SU-DHL-6 (cell line): ENCODE results near the gene MFNG.

ENCODE experiments used
- H2AFZ ChIP-seq: fragments of 200-600 bp; sonication (generic); 2 replicates; pipeline ENCODE4 v1.6.1; 2014; ENCODE audit warnings: low read depth, mild to moderate bottlenecking, moderate library complexity, mixed read lengths, antibody characterized with exemption, low read length; ENCODE audit not compliant: severe bottlenecking
- H3F3A ChIP-seq: fragments of 200-600 bp; shearing (Covaris generic); 2 replicates; pipeline ENCODE4 v1.6.0; 2016; ENCODE audit warnings: antibody characterized with exemption, mild to moderate bottlenecking; ENCODE audit not compliant: insufficient read depth
- H3K27ac ChIP-seq: fragments of 200-600 bp; sonication (generic); 2 replicates; pipeline ENCODE4 v1.5.1; 2016; ENCODE audit warnings: low read depth, mild to moderate bottlenecking, low read length, moderate library complexity, mixed read lengths
- H3K27me3 ChIP-seq: fragments of 200-600 bp; sonication (generic), shearing (Covaris generic); 2 replicates; pipeline ENCODE4 v1.6.0; 2014; ENCODE audit warnings: mild to moderate bottlenecking, low read length
- H3K36me3 ChIP-seq: fragments of 200-600 bp; sonication (generic); 2 replicates; pipeline ENCODE4 v1.6.1; 2014; ENCODE audit warnings: mild to moderate bottlenecking, low read length, mixed read lengths
- H3K4me2 ChIP-seq: fragments of 300-600, 200-600 bp; shearing (Covaris generic), sonication (generic); 2 replicates; pipeline ENCODE4 v1.6.0; 2014; ENCODE audit warnings: low read length, low read depth, mild to moderate bottlenecking; ENCODE audit not compliant: poor library complexity, severe bottlenecking
- H3K4me3 ChIP-seq: fragments of 200-600 bp; sonication (generic); 2 replicates; pipeline ENCODE4 v1.5.1; 2014; ENCODE audit warnings: antibody characterized with exemption, low read length, mild to moderate bottlenecking, mixed read lengths; ENCODE audit not compliant: insufficient read depth, poor library complexity, severe bottlenecking
- H3K79me2 ChIP-seq: fragments of 200-600 bp; sonication (generic); 2 replicates; pipeline ENCODE4 v1.6.1; 2014; ENCODE audit warnings: mild to moderate bottlenecking, low read length, moderate library complexity; ENCODE audit not compliant: insufficient read depth
- H3K9ac ChIP-seq: fragments of 200-600 bp; sonication (generic); 2 replicates; pipeline ENCODE4 v1.7.0; 2014; ENCODE audit warnings: mild to moderate bottlenecking, low read length
- H3K9me2 ChIP-seq: fragments of 200-600 bp; sonication (generic); replicated peaks from 2 replicates; pipeline ENCODE4 v1.6.1; 2014; ENCODE audit warnings: low read length; ENCODE audit not compliant: insufficient read depth
- H3K9me3 ChIP-seq: fragments of 200-600 bp; sonication (generic); 2 replicates; pipeline ENCODE4 v1.6.1; 2014; ENCODE audit warnings: low read length, mixed read lengths; ENCODE audit not compliant: insufficient read depth
- H4K20me1 ChIP-seq: fragments of 200-600 bp; sonication (generic); 2 replicates; pipeline ENCODE4 v1.6.1; 2014; ENCODE audit warnings: low read depth, mild to moderate bottlenecking, antibody characterized with exemption, low read length, moderate library complexity, mixed read lengths
- CTCF ChIP-seq: fragments of 200-600 bp; sonication (generic); IDR thresholded peaks from one replicate; pipeline ENCODE4 v1.5.1; 2017; ENCODE audit warnings: antibody characterized with exemption, mild to moderate bottlenecking, low read length, moderate library complexity; ENCODE audit not compliant: insufficient read depth, poor library complexity, severe bottlenecking
- EZH2phosphoT487 ChIP-seq: fragments of 200-600 bp; sonication (generic), shearing (Covaris generic); conservative IDR thresholded peaks from 2 replicates; pipeline ENCODE4 v1.6.1; 2018; ENCODE audit warnings: mild to moderate bottlenecking, antibody characterized with exemption, low read length, moderate library complexity, mixed read lengths

The MFNG gene

GRCh38 chr22:37426706-37427134 lies 59.5 kb downstream of the MFNG start:
- Histone ChIP-seq H3K27ac (no peak overlapping the region), H3K36me3 (no peaks in the 10 kb centered on the region), H3K9me2 (no peaks in the 10 kb centered on the region), H4K20me1 (no peaks in the 10 kb centered on the region), H2AFZ (no peak overlapping the region), H3F3A (no peaks in the 10 kb centered on the region), H3K4me2 (no peak overlapping the region), H3K9ac (no peak overlapping the region), H3K79me2 (no peaks in the 10 kb centered on the region), H3K9me3 (no peaks in the 10 kb centered on the region), H3K4me3 (no peak overlapping the region), H3K27me3 (no peaks in the 10 kb centered on the region)
- TF ChIP-seq CTCF (no peak), EZH2phosphoT487 (no peak)

DNA sequence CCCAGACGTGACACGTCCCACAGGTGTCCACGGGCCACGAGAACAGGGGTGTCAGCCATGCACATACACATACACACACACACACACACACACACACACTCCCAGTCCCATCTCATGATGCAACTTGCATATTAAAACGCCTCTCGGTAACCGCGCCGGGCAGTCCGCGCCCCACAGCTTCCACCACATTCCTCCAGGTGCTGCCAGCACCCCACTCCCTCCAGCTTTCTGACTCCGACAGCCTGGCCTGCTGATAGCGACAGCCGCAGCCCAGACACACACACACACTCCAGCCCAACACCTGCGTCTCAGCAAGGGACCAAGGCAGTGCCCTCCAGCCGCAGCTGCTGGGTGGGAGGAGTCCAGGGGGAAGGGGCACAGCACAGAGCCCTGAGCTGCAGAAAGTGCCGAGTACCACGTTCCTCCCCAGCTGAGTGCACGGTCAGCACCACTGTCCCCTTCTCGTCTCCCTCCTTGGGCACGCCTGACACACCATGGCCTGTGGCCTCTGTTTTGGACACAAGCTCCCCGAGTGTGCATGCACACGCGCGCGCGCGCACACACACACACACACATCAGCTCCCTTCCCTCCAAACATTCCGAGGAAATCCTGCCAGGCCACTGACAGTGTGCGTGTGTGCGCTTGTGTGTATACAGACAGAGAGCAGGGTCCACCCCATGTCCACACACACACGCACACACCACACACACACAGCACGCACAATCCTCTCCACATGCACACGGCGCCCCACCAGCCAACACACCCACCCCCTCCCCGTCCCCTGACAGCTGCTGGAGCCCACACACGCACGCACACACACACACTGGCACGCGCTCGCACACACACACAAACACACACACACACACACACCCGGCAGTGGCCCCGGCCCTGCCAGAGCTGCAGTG lies 60.1 kb downstream of the MFNG start:
- no peaks in the 10 kb centered on the region for H3K36me3 ChIP-seq
- TF ChIP-seq CTCF (no peak), EZH2phosphoT487 (no peak)
- no peak overlapping the region for H3K4me2 ChIP-seq
- no peak overlapping the region for H3K9ac ChIP-seq
- no peak overlapping the region for H3K27ac ChIP-seq
- H3K79me2 ChIP-seq = no peaks in the 10 kb centered on the region
- no peaks in the 10 kb centered on the region for H4K20me1 ChIP-seq
- no peaks in the 10 kb centered on the region for H3K9me2 ChIP-seq
- no peaks in the 10 kb centered on the region for H3K9me3 ChIP-seq
- no peak overlapping the region for H2AFZ ChIP-seq
- no peaks in the 10 kb centered on the region for H3F3A ChIP-seq
- H3K27me3 ChIP-seq = no peaks in the 10 kb centered on the region
- H3K4me3 ChIP-seq = no peak overlapping the region

DNA sequence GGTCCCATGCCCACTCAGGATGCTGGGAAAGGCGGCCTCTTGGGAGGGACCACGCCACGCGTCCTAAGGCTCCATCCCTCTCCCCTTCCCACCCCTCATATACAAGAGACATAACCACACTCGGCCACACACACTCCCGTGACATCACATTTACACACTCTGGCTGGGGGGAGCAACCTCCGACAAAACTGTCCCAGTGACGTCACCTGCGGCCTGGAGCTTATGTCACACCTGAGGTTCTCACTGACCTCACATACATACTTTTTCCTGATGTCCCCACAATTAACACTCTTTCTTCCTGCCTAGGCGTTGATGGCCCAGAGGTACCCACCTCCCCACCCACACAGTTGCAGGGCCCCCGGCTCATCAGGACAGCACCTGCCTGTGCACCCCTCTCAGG lies 60.8 kb downstream of the MFNG start:
- no peak overlapping the region for H3K4me2 ChIP-seq

More for the DNA sequence above, 60.8 kb downstream of the MFNG start:
- no peak overlapping the region for H3K27ac ChIP-seq
- H3K27me3 ChIP-seq = no peaks in the 10 kb centered on the region
- H3K36me3 ChIP-seq = no peaks in the 10 kb centered on the region
- no peaks in the 10 kb centered on the region for H3K9me3 ChIP-seq
- H3K9ac ChIP-seq = no peak overlapping the region
- H4K20me1 ChIP-seq = no peaks in the 10 kb centered on the region
- H2AFZ ChIP-seq = no peak overlapping the region
- H3K79me2 ChIP-seq = no peaks in the 10 kb centered on the region
- TF ChIP-seq CTCF = no peak
- no peak for TF ChIP-seq EZH2phosphoT487
- no peaks in the 10 kb centered on the region for H3K9me2 ChIP-seq
- no peaks in the 10 kb centered on the region for H3F3A ChIP-seq
- H3K4me3 ChIP-seq = no peak overlapping the region
